Epithelial cell of proximal tubule (primary cell): ENCODE measurements around the gene ZFYVE21. TPM values are rescaled to one million over a fixed set of nuclear protein-coding genes. Genes with fewer than 3 reads are reported as not detected.

ENCODE experiments used
- DNase-seq: peaks from one replicate; pipeline ENCODE4 v3.0.0-alpha.2; 2011; ENCODE audit warnings: low read depth
- H3K4me3 ChIP-seq: 2 replicates; pipeline ENCODE4 v1.5.1; 2011; ENCODE audit warnings: low read depth, mild to moderate bottlenecking, low read length
- CTCF ChIP-seq: conservative IDR thresholded peaks from 2 replicates; pipeline ENCODE4 v1.5.1; 2012; ENCODE audit warnings: low read depth, mild to moderate bottlenecking, low read length
- total RNA-seq: library from RNA; depleted of rRNA; stranded (reverse); fragments of >200 nt; gene quantifications from 2 replicates; pipeline ENCODE4 v1.2.3, GENCODE V29; 2015

The ZFYVE21 gene
- total RNA-seq, 1 donor from 2014 or later: 74.1 TPM

DNA sequence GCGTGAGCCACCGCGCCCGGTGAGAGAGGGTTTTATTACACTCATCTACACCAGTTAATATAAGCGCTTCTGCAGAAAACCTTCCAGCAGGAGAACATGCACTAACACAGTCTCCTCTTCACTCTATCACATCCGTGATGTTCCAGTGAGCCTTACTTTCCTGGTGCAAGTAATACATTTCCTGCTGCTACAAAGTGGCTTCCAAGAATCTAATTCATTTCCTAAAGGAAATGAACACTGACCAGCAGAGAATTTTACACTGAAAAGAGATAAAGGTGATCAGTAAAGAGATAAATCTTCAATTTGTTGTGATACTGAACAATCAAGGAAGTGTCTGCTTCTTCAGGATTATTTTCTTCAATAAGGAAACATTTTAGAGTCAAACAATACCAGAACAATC, 39.5 kb downstream of the ZFYVE21 start:
- no peak overlapping the region for H3K4me3 ChIP-seq
- DNase-seq: no peak
- TF ChIP-seq CTCF: no peak

DNA sequence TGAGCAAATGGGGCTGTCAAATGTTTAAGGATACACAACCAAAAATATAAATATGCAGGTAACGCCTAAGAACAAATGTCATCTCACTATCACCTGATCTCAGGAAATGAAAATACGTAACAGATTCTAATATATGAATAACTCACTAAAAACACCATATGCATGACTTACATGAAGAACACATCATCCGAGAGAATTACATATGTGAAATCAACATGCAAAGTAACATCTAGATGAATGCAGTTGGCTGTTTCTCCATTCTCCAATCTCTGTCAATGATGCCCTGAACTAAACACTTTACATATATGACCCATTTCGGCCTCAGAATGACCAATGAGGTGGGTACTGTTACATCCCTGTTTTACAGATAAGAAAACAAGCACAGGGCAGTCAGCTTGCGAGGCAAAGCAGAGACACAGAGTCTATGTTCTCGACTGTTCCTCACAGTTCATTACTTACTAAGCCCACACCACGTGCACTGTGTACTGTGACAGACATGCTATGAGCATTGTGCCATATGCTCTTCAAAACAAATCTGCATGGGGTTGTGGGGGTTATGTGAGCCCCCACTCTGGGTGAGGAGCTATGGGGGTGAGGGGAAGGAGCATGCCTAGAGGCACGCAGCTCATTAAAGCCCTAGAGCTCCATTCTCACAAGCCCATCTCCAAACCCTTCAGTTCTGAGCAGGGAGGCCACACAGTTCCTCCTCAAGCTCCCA, 42.6 kb downstream of the ZFYVE21 start:
- DNase-seq: no peak
- no peak overlapping the region for H3K4me3 ChIP-seq
- TF ChIP-seq CTCF: no peak

DNA sequence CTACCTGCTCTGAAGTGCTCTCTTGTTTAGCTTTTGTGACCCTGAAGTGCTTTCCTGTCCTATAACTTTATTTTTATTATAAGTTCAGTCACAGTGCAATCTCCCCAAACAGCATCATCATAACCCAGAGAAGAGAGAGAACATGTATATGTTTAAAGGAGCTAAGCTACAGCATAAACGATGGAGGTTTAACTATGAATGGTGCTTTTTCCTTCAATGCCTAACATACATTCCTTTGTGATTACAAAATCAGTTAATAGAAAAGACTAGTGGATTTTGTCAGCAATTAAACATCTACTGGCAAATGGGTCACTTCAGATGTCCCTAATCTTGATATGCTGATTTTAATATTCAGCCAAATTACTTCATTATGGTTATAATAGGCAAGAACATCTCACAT, 46.4 kb downstream of the ZFYVE21 start:
- TF ChIP-seq CTCF: no peak
- DNase-seq: no peak
- no peak overlapping the region for H3K4me3 ChIP-seq

GRCh38 chr14:103762541-103762940, 46.9 kb downstream of the ZFYVE21 start:
- DNase-seq: no peak
- no peak overlapping the region for H3K4me3 ChIP-seq
- TF ChIP-seq CTCF: no peak

GRCh38 chr14:103763730-103764488, 48.3 kb downstream of the ZFYVE21 start:
- TF ChIP-seq CTCF: no peak
- H3K4me3 ChIP-seq: no peak overlapping the region
- DNase-seq: no peak

GRCh38 chr14:103765526-103765925, 49.9 kb downstream of the ZFYVE21 start:
- TF ChIP-seq CTCF: no peak
- DNase-seq: no peak
- H3K4me3 ChIP-seq: no peak overlapping the region

DNA sequence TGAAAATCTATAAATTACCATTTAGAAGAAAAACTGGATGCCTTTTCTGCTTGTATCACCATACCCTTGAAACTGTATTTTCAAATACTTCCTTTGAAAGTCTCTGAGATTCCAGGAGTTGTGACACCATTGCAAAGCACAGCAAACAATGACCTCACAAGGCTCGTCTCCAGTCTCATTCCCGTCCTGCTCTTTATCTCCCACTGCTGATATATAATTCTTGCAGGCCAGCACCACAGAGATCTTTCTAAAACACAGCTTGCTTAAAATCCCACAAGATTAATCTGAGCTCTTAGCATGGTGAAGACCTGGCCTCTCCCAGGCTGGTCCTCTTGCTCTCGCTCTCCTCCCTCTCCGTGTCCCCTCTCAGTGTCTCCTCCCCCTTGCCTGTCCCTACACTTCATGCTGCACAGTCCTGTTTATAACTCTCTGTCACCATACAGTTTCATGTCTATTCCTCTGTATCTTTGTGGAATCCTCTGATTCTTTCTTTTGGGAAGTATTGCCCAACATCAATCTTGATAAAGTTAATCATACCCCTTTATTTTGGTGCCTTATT, 51.8 kb downstream of the ZFYVE21 start:
- H3K4me3 ChIP-seq: no peak overlapping the region
- no peak for DNase-seq
- TF ChIP-seq CTCF: no peak
